ENCODE data around the gene MTUS2. TPM values are rescaled to one million over a fixed set of nuclear protein-coding genes. Genes with fewer than 3 reads are reported as not detected.

MTUS2 gene
- total and polyA plus RNA-seq, 2 experiments from 2014 or later = 3.0 to 4.3 TPM

- Histone ChIP-seq H3K36me3 (replicated peaks; ENCODE audit: insufficient read depth, low read depth) (no peaks in the 10 kb centered on the region), H3K9me3 (ENCODE audit: low read depth) (no peaks in the 10 kb centered on the region)
- 84% methylated on average over 2 of the region's 2 CpGs for WGBS (ENCODE audit: low lambda C conversion rate, missing lambda C conversion rate)
Observed at GRCh38 chr13:29101409-29101808, 281.3 kb downstream of the MTUS2 start.

GRCh38 chr13:29101905-29102304 lies 281.8 kb downstream of the MTUS2 start:
- Histone ChIP-seq H3K9me3 (ENCODE audit: low read depth) (no peaks in the 10 kb centered on the region), H3K79me2 (no peaks in the 10 kb centered on the region), H4K20me1 (ENCODE audit: insufficient read depth, poor library complexity, severe bottlenecking) (no peaks in the 10 kb centered on the region), H3K4me1 (ENCODE audit: insufficient read depth) (no peaks in the 10 kb centered on the region), H3K27me3 (no peaks in the 10 kb centered on the region), H3K9me2 (replicated peaks; ENCODE audit: insufficient read depth) (no peaks in the 10 kb centered on the region), H3K4me3 (no peak overlapping the region), H3K36me3 (replicated peaks; ENCODE audit: insufficient read depth, low read depth) (no peaks in the 10 kb centered on the region), H3K4me2 (no peak overlapping the region), H2AFZ (no peak overlapping the region), H3K27ac (no peak overlapping the region)
- WGBS (ENCODE audit: low lambda C conversion rate, missing lambda C conversion rate) = 78% methylated on average over 2 of the region's 3 CpGs
- TF ChIP-seq CTCF (IDR thresholded peaks at IDR 0.05; ENCODE audit: poor library complexity) (no peak), EZH2phosphoT487 (IDR thresholded peaks at IDR 0.05; ENCODE audit: low read depth, severe bottlenecking, unreplicated experiment) (no peak), EZH2 (IDR thresholded peaks at IDR 0.05; ENCODE audit: borderline replicate concordance) (no peak)
- DNase-seq (ENCODE audit: low spot score) = no peak

More at GRCh38 chr13:29101409-29101808, 281.3 kb downstream of the MTUS2 start:
- Histone ChIP-seq H3K27ac (no peak overlapping the region), H3K79me2 (no peaks in the 10 kb centered on the region), H3K4me2 (no peak overlapping the region), H3K27me3 (no peaks in the 10 kb centered on the region), H3K9me2 (replicated peaks; ENCODE audit: insufficient read depth) (no peaks in the 10 kb centered on the region), H2AFZ (no peak overlapping the region), H3K4me3 (no peak overlapping the region), H4K20me1 (ENCODE audit: insufficient read depth, poor library complexity, severe bottlenecking) (no peaks in the 10 kb centered on the region), H3K4me1 (ENCODE audit: insufficient read depth) (no peaks in the 10 kb centered on the region)
- TF ChIP-seq EZH2 (IDR thresholded peaks at IDR 0.05; ENCODE audit: borderline replicate concordance) (no peak), CTCF (IDR thresholded peaks at IDR 0.05; ENCODE audit: poor library complexity) (no peak), EZH2phosphoT487 (IDR thresholded peaks at IDR 0.05; ENCODE audit: low read depth, severe bottlenecking, unreplicated experiment) (no peak)
- DNase-seq (ENCODE audit: low spot score) = no peak

- Histone ChIP-seq H3K36me3 (replicated peaks; ENCODE audit: insufficient read depth, low read depth) (no peaks in the 10 kb centered on the region), H4K20me1 (ENCODE audit: insufficient read depth, poor library complexity, severe bottlenecking) (no peaks in the 10 kb centered on the region), H2AFZ (no peak overlapping the region), H3K4me1 (ENCODE audit: insufficient read depth) (no peaks in the 10 kb centered on the region), H3K9me2 (replicated peaks; ENCODE audit: insufficient read depth) (no peaks in the 10 kb centered on the region), H3K4me3 (no peak overlapping the region), H3K4me2 (no peak overlapping the region), H3K27me3 (no peaks in the 10 kb centered on the region), H3K9me3 (ENCODE audit: low read depth) (no peaks in the 10 kb centered on the region), H3K79me2 (no peaks in the 10 kb centered on the region), H3K27ac (no peak overlapping the region)
- DNase-seq (ENCODE audit: low spot score) = no peak
- whole genome bisulfite sequencing (ENCODE audit: low lambda C conversion rate, missing lambda C conversion rate) = 63% methylated on average over 11 of the region's 11 CpGs
- TF ChIP-seq EZH2phosphoT487 (IDR thresholded peaks at IDR 0.05; ENCODE audit: low read depth, severe bottlenecking, unreplicated experiment) (no peak), CTCF (IDR thresholded peaks at IDR 0.05; ENCODE audit: poor library complexity) (no peak), EZH2 (IDR thresholded peaks at IDR 0.05; ENCODE audit: borderline replicate concordance) (no peak)
Observed at GRCh38 chr13:29103065-29103800, 283.1 kb downstream of the MTUS2 start.

Data from hepatocyte (in vitro differentiated cells).